Sigmoid colon (tissue), 7 donors: ENCODE results near the gene MATN4. TPM values are rescaled to one million over a fixed set of nuclear protein-coding genes. Genes with fewer than 3 reads are reported as not detected.

Experiments
- DNase-seq: peaks from one replicate; pipeline ENCODE4 v3.0.0-alpha.2; 2019
- H3K27ac ChIP-seq, 4 donors: fragments of 200-600 bp; sonication (generic); one replicate each; pipeline ENCODE4 v1.5.1; 2016 to 2019; ENCODE audit warnings: mild to moderate bottlenecking in 1 of 4
- H3K27me3 ChIP-seq, 3 donors: fragments of 200-600 bp; sonication (generic); one replicate each; pipeline ENCODE4 v1.5.1; 2019; ENCODE audit warnings: mild to moderate bottlenecking in 1 of 3
- H3K36me3 ChIP-seq, 4 donors: fragments of 200-600 bp; sonication (generic); one replicate each; pipeline ENCODE4 v1.5.1; 2016 to 2019
- H3K4me1 ChIP-seq, 4 donors: fragments of 200-600 bp; sonication (generic); one replicate each; pipeline ENCODE4 v1.5.1; 2017 to 2019
- H3K4me3 ChIP-seq, 4 donors: fragments of 200-600 bp; sonication (generic); one replicate each; pipeline ENCODE4 v1.5.1; 2017 to 2019; ENCODE audit warnings: mild to moderate bottlenecking in 2 of 4, moderate library complexity in 1 of 4
- H3K9me3 ChIP-seq, 4 donors: fragments of 200-600 bp in 3 of 4; sonication (generic) in 3 of 4; one replicate each; pipeline versions ENCODE4 v1.5.1 to v1.6.1; 2013 to 2019
- CTCF ChIP-seq, 4 experiments: fragments of 450-650 bp in 3 of 4; fragments of 200-600 bp in 1 of 4; IDR thresholded peaks; one replicate each; pipeline ENCODE4 v1.5.1; 2016 to 2019; ENCODE audit warnings: antibody characterized with exemption in 4 of 4, mild to moderate bottlenecking in 3 of 4, moderate library complexity in 2 of 4
- EP300 ChIP-seq, 4 donors: sonication (generic); formaldehyde crosslinking; IDR thresholded peaks; one replicate each; pipeline ENCODE4 v1.6.1; 2017; ENCODE audit warnings: antibody characterized with exemption in 4 of 4
- POLR2A ChIP-seq, 2 donors: fragments of 450-650 bp; IDR thresholded peaks; one replicate each; pipeline ENCODE4 v1.6.1; 2016; ENCODE audit warnings: antibody characterized with exemption in 2 of 2, mild to moderate bottlenecking in 2 of 2, moderate library complexity in 2 of 2
- POLR2AphosphoS5 ChIP-seq, 4 donors: sonication (generic); formaldehyde crosslinking; IDR thresholded peaks; one replicate each; pipeline ENCODE4 v1.6.1; 2017; ENCODE audit warnings: antibody characterized with exemption in 4 of 4
- WGBS, 2 donors: extraction: QIAGEN DNeasy Blood & Tissue Kit; methylation state at CpG; one replicate each; pipeline ENCODE4 v1.1.7; 2013; 5-methylcytosine and 5-hydroxymethylcytosine counted together
- intact Hi-C: fragments of 100-400 bp; cut with DNase I; formaldehyde crosslinking; loops from one replicate; pipeline ENCODE4 v1.15.1; 2023
- polyA plus RNA-seq, 3 donors: library from polyadenylated mRNA; stranded (reverse); fragments of 200-250 nt; gene quantifications; one replicate each; pipeline ENCODE4 v1.2.3, GENCODE V29; 2013
- total RNA-seq, 4 donors: library from RNA; depleted of rRNA; stranded (reverse); fragments of >200 nt; gene quantifications; one replicate each; pipeline ENCODE4 v1.1.0, GENCODE V29; 2016
- donor health status: healthy with polysubstance abuse.
- donor health status: Bipolar disorder and iron deficiency.
- donor health status: healthy.

The MATN4 gene
- total and polyA plus RNA-seq, 7 donors, result 0.17 TPM; not detected in 6

GRCh38 chr20:45279992-45280391 is 28.1 kb downstream of the MATN4 start:
- Histone ChIP-seq H3K27ac (no peak overlapping the region), H3K4me3 (no peak overlapping the region), H3K4me1 (no peaks in the 10 kb centered on the region), H3K9me3 (no peaks in the 10 kb centered on the region), H3K36me3 (no peaks in the 10 kb centered on the region), H3K27me3 (peaks cover 0 to 10% (median 0%) of the 10 kb centered on the region in 3 donors)
- intact Hi-C loops, result no loop called here
- no peak for TF ChIP-seq POLR2AphosphoS5 (IDR thresholded peaks at IDR 0.05)
- no peak for TF ChIP-seq POLR2A (IDR thresholded peaks at IDR 0.05)
- WGBS, 2 donors, result 64 to 87% methylated on average over 1 of the region's 1 CpG
- no peak for DNase-seq

- H3K27ac ChIP-seq, result no peak overlapping the region
- peaks cover 0 to 18% (median 0%) of the 10 kb centered on the region in 3 donors for H3K27me3 ChIP-seq
- 38 to 72% methylated on average over 3 of the region's 3 CpGs for WGBS, 2 donors
- DNase-seq, result no peak
- TF ChIP-seq EP300 (IDR thresholded peaks at IDR 0.05) (no peak), POLR2AphosphoS5 (IDR thresholded peaks at IDR 0.05) (no peak)
- H3K4me1 ChIP-seq, result no peaks in the 10 kb centered on the region
- no peak overlapping the region for H3K4me3 ChIP-seq
- no peaks in the 10 kb centered on the region for H3K36me3 ChIP-seq
- intact Hi-C loops, result no loop called here
- no peaks in the 10 kb centered on the region for H3K9me3 ChIP-seq
These were observed 32.8 kb downstream of the MATN4 start for GRCh38 chr20:45275338-45275737.

GRCh38 chr20:45269754-45270270 is 38.3 kb downstream of the MATN4 start:
- TF ChIP-seq POLR2A (IDR thresholded peaks at IDR 0.05) (no peak), CTCF (IDR thresholded peaks at IDR 0.05) (no peak), EP300 (IDR thresholded peaks at IDR 0.05) (no peak), POLR2AphosphoS5 (IDR thresholded peaks at IDR 0.05) (no peak)
- peaks cover 0 to 13% (median 0%) of the 10 kb centered on the region in 3 donors for H3K27me3 ChIP-seq
- H3K36me3 ChIP-seq, result no peaks in the 10 kb centered on the region
- WGBS, 2 donors, result 82 to 83% methylated on average over 4 of the region's 4 CpGs
- no peak for DNase-seq
- no peak overlapping the region for H3K4me3 ChIP-seq
- no peaks in the 10 kb centered on the region for H3K9me3 ChIP-seq
- intact Hi-C loops, result no loop called here
- no peaks in the 10 kb centered on the region for H3K4me1 ChIP-seq
- H3K27ac ChIP-seq, result no peak overlapping the region

- intact Hi-C loops, result no loop called here
- TF ChIP-seq EP300 (IDR thresholded peaks at IDR 0.05) (no peak), CTCF (IDR thresholded peaks at IDR 0.05) (no peak), POLR2A (IDR thresholded peaks at IDR 0.05) (no peak), POLR2AphosphoS5 (IDR thresholded peaks at IDR 0.05) (no peak)
- 75 to 86% methylated on average over 3 of the region's 3 CpGs for WGBS, 2 donors
These were observed 39.0 kb downstream of the MATN4 start for GRCh38 chr20:45269056-45269455.

GRCh38 chr20:45268531-45268930 is 39.6 kb downstream of the MATN4 start:
- TF ChIP-seq POLR2AphosphoS5 (IDR thresholded peaks at IDR 0.05), result no peak
- no peak for TF ChIP-seq POLR2A (IDR thresholded peaks at IDR 0.05)
- TF ChIP-seq CTCF (IDR thresholded peaks at IDR 0.05), result no peak
- TF ChIP-seq EP300 (IDR thresholded peaks at IDR 0.05), result no peak
- Histone ChIP-seq H3K4me1 (no peaks in the 10 kb centered on the region), H3K4me3 (no peak overlapping the region), H3K27ac (no peak overlapping the region), H3K27me3 (peaks cover 0 to 4% (median 0%) of the 10 kb centered on the region in 3 donors), H3K36me3 (no peaks in the 10 kb centered on the region), H3K9me3 (no peaks in the 10 kb centered on the region)
- no peak for DNase-seq
- intact Hi-C loops, result no loop called here
- WGBS, 2 donors, result 79 to 80% methylated on average over 3 of the region's 3 CpGs

More at GRCh38 chr20:45269056-45269455, 39.0 kb downstream of the MATN4 start:
- Histone ChIP-seq H3K27me3 (peaks cover 0 to 5% (median 0%) of the 10 kb centered on the region in 3 donors), H3K9me3 (no peaks in the 10 kb centered on the region), H3K36me3 (no peaks in the 10 kb centered on the region), H3K4me1 (no peaks in the 10 kb centered on the region), H3K27ac (no peak overlapping the region), H3K4me3 (no peak overlapping the region)
- no peak for DNase-seq

- Histone ChIP-seq H3K27ac (no peak overlapping the region), H3K27me3 (peaks cover 0 to 4% (median 0%) of the 10 kb centered on the region in 3 donors), H3K4me3 (no peak overlapping the region), H3K36me3 (no peaks in the 10 kb centered on the region), H3K9me3 (no peaks in the 10 kb centered on the region), H3K4me1 (no peaks in the 10 kb centered on the region)
- no peak for DNase-seq
- intact Hi-C loops, result no loop called here
- TF ChIP-seq POLR2A (IDR thresholded peaks at IDR 0.05) (no peak), EP300 (IDR thresholded peaks at IDR 0.05) (no peak), POLR2AphosphoS5 (IDR thresholded peaks at IDR 0.05) (no peak), CTCF (IDR thresholded peaks at IDR 0.05) (no peak)
These were observed 41.1 kb downstream of the MATN4 start for GRCh38 chr20:45266977-45267376.
